LoVo (cell line): ENCODE measurements around the gene TTLL5.

Experiments
- DNase-seq: peaks from one replicate; pipeline ENCODE4 v3.0.0-alpha.2; 2016; ENCODE audit warnings: low spot score

The TTLL5 gene

DNA sequence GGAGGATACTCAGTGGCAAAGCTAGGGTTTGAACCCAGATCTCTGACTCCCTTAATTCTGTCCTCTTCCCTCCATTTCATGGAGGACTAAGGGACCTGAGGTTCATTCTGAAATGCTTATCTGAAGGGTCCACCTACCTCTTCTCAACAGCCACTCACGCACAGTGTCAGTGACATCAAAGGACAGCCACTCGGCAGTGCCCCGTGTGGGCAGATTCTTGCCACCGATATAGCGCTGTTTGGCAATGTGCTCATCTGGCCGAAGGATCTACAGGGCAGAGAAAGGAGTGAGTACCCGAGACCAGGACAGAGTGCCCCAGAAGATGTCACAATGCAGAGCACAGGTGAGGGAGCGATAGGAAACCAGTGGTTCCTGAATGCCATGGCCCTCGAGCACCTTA, 309.9 kb downstream of the TTLL5 start:
- DNase-seq, result no peak

DNA sequence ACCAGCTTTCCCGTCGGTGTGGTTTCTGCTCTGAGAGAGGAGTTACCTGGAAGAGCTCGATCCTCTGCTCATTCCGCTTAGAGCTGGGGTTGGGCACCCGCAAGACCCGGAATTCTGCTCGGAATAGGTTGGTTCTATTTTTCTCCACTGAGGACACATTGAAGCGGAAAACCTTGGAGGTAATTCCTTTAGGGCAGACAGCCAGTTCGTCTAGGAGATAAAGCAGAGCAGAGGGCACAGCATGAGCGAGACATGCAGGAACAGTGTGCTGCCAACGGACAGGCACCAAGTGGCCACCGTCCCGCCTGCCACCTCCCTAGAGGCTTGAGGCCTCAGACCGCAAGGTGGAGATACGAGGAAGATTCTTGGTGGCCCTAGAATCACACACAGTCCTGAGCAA, 310.5 kb downstream of the TTLL5 start:
- DNase-seq, result no peak

DNA sequence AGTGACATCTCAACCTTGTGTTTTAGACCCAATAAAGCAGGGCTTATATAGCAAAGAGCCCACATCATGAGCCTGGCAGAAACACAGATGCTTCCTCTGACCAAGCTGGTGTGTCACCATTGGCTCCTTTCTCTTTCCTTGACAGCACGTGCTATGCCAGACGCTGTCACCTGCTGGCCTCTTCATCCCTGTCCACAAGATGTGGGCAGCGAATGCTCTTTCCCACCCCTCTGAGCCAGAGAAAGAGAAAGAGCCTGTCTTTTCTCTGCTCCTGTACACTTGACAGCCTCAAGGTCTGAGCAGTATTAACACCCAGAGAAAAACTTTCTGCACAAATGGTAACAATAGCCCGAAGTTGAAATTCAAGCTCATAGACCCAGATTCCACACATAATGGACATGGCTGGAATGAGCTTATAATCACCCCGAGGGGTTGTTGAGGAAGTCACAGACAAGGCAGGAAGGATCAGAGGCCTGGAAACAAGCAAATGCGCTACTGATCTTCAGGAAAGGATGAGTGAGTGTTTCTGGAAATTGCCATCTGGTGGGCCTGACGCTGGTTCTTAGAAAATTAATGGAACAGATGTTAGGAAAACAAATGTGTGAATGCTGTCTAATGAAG, 311.9 kb downstream of the TTLL5 start:
- DNase-seq, result no peak

DNA sequence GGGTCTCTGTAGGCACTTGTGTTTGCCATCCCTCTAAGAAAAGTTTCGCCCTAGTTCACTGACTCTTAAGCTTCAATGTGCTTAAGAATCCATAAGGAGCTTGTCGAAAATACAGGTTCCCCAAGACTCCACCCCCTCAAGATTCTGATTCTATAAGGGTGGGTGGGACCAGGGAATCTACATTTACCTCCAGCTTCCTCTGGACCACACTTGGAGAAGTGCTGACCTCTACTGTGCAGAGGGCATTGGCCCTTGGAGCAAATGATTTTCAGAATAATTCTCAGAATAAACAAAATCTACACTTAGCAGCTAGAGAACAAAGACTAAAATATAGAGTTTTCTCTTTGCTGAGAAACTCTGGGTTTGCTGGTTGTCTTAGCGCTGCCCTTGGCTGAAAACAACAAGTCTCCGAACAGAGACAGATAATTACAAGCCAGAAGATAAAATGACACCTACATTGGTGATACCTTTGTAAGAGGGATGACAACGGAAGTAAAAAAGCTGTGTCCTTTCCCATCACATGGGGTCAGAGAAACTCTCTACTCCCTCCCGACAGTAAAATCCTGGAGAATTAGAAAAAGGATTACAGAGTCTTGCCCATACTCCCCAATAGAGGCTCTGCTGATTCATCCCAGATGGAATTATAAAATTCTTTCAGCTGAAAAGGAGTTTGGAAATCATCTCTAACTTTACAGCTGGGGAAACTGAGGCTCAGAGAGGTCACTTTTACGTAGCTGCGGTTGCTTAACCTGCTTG, 316.0 kb downstream of the TTLL5 start:
- no peak for DNase-seq

DNA sequence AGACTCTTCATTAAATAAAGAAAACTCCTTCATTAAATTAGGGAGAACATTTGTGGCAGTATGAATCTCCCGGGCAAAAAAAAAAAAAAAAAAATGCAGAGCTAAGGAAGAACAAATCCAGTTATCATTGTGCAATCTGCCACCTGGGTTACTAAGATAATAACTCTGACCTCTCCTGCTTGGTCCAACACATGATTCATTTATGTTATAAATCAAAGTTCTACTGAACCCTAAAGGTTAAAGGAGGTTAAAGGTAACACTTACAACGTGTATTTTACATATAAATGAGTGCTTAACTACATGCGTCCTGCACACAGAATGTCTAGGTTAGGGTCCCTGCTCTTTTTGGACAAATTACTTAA, 316.5 kb downstream of the TTLL5 start:
- no peak for DNase-seq

DNA sequence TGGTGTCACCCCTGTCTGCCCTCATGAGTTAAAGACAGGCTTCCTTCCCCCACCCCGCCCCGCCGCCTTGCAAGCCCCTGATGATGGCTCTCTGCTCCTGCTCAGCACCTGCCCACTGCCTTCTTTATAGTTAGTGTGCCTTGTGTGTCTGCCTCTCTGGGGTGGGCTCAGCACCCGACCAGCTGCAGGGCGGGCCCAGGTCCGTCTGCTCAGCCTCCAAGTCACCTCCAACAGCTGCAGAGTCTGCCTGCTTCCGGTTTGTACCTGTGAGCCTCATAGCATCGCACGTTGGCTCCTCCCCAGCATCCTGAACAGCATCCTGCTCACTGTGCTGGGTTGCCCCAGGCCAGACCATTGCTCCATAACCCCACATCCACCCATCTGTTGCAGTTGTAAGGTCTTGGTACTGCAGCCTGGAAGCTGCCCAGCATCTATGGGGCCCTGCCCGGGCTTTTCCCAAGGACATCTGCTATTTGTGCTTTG, 317.2 kb downstream of the TTLL5 start:
- no peak for DNase-seq

DNA sequence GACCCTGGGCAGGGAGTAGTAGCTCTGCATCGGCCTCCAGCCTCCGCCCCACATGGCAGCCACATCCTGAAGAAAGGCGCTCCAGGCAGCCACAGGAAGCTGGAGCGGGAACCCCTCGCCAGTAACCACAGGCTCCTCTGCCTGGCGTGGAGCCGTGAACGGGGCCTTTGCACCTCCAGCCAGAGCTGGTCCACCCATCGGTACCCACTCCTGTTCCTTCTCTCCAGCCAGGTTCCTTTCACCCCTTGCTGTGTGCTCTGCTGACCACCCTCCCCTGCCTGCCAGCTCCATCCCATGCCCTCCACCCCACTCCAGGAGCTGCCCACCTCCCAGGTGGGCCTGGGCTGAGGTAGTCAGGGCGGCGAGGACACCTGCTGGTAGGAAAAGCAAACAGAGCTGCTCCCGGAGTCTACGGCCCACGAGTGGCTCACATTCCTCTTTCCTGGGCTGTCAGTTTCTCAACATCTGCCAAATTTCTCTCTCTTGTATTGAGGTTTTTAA, 318.1 kb downstream of the TTLL5 start:
- no peak for DNase-seq

DNA sequence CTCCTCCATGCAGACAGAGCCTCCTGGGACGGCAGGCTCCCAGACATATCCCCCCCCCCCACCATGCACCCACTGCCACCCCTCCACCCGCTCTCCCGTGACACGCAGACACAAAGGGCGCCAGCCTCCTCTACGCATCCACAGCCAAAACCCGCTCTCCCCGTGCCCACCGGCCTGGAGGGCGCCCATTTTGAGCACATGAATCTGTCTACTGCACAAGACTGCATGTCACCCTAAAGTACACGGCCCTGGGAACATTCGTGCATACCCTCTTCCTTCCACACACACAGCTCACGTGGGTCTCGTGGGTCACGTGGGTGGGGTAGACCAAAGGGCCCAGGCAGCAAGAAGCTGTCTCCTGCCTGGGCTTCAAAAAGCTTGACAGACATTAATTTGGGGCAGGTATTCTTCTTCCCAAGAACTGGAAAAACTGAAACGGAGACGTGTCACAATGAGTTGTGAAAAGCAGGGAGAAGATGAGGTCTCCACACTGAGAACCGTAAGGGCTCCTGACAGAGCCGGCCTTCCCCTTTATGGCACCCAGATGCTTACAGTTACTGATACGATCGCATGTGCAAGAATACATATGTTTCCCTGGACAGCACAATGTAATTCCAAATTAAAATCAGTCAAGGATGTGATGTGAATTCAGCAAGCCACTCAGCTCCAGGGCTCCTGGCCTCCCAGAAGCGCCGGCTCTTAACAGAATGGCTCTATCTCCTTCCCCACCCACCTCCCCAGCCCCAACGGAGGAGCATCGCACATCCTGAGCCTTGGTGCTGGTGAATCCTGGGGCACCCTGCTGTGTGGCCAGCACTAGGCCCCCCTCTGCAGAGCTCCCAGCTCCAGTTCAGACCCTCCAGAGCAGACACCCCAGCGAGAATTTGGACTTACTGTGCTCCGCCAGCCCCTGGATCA, 318.9 kb downstream of the TTLL5 start:
- DNase-seq, result no peak

DNA sequence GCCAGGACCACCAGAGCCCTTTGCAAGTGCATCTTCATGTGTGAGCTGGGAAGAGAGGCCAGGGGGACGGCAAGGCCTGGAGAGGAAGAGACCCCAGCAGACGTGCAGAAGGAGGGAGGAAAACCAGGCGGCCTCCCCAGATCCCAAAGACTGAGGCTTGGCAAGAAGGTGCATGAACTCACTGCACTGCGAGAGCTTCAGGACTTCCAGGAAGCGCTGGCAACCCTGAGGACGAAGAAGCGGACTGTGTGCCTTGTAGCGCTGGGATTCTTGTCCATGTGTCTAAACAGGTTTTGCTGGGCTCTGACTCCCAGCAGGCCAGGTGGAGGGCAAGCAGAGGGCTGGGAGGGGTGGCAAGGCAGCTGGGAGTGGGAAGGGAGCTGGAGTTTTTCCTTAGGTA, 319.8 kb downstream of the TTLL5 start:
- DNase-seq, result no peak

DNA sequence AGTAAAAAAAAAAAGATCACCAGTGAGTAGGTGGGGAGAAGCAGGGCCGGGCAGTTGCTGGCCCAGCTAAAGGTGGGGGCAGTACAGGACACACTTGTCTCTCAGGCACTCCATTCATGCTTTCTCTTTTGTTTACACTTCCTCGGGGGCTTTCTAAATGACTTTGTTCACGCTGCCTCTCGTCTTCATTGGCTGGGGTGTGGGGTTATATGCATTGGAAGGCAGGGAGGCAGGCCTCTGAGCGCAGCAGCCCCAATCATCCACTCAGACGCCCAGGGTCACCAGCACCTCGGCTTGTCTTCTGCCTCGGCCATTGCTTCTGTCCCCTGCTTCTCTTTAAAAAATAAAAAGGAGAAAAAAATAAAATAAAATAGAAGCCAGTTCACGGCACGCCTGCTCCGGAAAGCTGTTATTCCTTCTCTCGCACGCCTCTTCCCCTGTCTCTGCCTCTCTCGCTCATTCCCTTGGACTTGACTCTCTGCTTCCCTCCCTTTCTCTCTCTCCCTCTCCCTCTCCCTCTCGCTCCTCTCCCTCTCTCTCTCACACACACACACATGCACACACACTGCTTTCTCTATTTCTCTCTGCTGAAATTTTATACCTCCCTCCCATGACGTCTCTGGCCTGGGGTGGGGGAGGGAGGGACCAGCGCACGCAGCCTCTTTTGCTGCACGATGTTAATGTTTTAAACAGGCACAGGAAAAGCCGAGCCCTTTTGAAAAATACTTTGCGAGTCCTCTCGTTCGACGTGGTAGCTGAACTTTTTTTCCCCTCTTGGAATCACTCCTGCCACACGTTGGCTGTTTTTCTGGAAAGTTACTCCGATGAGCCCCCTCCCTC, 320.6 kb downstream of the TTLL5 start, which contains the start of gene TGFB3:
TSS of gene TGFB3 (minus strand) at position 570 of the 840 bp plus-strand sequence. CDS start 1,102 bp downstream, outside the sequence.
- peak; percentile 41 for DNase-seq

DNA sequence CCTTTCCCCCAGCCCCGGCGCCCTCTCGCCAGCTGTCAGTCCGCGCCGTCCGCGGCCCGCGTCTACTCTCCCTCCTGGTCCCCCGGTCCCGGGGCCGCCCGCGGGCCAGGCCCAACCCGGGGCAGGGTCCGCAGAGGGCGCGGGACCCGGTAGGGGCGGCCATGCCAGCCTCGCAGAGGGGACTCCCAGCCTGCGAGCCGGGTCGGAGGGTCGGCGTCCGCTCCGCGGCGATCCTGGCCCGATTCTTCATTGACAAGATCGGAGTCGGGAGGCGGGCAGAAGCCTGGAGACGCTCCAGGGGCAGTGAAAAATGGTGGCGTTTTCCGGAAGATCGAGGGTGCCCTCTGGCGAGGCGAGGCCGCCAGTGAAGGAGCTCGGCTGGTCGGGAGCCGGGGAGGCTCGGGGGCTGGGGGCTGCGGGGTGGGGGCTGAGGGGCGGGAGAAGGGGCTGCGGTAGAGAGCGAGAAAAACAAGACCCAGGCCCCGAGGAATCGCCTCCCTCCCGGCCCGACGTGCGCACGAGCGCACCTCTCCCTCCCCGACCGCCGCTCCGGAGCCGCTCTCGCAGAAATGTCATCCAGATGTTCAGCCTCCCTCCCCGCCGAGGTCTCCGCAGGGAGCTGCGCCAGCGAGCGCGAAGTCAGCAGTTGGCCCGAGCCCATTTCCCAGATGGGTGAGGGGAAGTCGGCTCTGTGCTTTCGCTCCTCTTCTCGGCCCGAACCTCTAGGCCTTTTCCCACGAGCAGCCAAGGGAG, 321.4 kb downstream of the TTLL5 start:
- peak; percentile 80 for DNase-seq

DNA sequence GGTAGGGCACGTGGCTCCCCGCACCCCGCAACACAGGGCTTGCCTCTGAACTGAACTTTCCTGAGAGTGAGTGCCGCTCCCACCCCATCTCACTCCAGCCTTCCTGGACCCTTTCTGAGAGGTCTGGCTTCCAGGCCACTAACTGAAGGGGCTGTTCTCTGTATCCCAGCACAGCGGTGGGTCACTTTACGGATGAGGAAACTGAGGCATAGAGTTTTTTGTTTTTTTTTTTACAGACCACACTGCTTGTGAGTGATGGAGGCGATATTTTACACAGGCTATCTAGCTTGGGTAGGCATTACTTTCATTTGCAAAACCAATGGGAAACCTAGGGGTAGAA, 321.9 kb downstream of the TTLL5 start:
- DNase-seq, result no peak

DNA sequence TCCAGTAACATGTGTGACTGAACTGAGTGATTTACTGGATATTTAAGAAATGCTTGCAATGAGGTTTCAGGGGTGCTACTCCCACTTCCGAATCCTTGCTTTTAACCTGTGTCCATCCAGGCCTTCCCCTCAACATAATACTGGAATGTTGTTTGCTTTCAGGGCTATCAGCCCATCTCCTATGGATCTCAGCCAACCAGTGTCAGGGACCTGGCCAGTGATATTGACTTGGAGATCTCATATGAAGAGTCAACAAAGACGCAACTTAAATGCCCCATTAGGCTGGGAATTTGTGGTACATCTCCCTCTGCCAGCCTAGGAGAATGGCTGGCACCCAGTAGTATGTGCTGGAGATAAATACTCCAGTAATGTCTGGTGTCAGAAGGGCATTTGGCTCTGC, 323.6 kb downstream of the TTLL5 start:
- no peak for DNase-seq

DNA sequence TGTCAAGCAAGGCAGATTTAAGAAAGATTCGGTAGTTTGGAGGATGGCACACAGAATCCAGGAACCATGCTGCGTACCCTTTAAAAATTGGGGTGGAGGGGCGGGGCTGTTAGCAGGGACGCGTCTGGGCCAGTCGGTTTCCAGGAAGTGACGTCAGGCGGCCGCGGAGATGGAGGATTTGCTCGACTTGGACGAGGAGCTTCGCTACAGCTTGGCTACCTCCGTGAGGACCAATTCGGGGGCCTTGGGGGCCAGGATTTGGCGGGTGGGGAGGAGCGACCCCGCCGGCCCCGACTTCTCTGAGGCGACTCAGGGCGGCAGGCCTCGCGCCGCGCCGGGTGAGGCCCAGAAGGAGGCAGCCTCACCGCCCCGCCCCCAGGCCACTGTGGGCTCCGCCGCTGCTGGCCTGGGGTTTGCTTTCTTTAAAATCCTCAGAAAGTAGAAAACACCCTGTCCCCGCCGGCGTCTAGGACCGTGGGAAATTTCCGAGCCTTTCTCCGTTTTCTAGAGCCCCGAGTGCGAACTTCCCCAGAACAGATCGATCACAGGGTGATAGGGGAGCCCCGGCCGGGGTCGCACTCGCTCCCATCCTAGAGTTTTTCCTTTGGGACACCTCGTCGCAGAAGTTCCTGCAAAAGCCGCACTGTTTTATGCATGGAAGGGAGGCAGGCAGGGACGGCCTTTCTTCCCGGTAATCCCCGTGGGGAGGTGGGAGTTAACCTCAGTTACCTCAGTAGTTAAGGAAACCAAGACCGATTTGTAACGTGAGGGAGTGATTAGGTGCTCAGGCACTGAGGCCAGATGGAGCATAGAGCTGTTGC, 324.8 kb downstream of the TTLL5 start, which contains the start of gene IFT43:
TSS of gene IFT43 (plus strand) at position 146 of the 821 bp plus-strand sequence. CDS start at position 170, 24 bp downstream.
- peak; percentile 76 for DNase-seq

DNA sequence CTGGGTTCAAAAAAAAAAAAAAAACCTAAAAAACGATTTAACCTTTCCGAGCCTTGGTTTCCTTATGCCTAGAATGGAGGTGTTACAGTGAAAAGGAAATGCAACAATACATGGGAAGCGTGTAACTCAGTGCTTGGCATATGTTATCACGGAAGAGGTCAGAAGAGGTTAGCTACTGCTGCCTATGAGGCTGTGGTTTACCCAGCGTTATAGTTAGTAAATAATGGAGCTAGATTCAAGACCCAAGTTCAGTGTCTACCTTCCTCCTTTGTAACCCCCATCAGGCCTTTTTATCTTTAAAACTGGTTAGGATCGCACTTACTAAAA, 325.4 kb downstream of the TTLL5 start:
- no peak for DNase-seq

DNA sequence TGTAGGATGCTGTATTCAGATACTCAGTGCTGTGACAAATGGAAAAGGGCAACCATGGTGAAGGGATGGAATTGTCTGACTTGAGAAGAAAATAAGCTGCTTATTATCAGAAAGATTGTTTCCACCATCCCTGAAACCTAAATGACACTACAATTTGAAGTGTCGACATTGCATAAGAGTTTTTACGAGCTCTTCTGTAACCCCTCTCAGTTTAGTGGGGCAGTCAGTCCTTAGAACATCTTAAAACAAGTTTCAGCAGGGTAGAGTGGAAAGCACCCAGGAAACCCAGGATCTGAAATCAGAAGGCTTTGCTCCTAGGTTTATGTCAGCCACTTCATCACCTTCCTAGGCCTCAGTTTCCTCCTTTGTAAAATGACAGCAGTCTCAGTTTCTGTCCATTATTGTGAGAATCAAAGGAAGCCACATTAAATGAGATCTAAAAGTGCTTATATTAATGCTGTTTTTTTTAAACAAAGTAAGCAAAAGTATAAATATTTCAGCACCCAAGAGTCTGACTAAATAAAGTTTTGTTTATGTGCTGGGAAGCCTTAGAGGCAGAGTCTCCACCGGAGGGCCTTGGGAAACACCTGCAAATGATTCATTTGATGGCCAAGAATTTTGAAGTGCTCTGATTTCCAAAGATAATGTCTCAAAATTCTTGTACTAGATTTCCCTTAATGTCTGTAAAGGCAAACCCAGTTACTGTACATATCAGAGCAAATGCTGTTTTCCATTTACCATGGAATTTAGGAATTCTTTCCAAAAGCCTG, 326.3 kb downstream of the TTLL5 start:
- DNase-seq, result no peak

DNA sequence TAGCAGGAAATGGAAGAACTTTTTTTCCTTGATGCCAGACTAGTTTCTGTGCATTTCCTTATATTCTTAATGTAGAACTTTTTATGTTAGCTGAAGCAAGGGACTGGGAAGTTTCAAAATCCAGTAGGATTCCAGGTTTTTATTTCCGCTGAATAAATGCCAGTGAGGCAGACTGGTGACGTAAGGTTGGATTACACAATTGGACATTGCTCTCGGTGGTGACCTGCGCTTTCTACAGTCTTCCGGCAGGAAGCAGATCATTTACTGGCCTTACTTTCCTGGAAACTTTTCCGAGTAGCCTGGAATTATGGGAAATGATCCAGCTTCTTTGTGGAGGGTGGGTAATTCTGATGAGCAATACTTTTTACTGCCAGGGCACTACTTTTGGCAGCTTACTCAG, 328.1 kb downstream of the TTLL5 start:
- no peak for DNase-seq

DNA sequence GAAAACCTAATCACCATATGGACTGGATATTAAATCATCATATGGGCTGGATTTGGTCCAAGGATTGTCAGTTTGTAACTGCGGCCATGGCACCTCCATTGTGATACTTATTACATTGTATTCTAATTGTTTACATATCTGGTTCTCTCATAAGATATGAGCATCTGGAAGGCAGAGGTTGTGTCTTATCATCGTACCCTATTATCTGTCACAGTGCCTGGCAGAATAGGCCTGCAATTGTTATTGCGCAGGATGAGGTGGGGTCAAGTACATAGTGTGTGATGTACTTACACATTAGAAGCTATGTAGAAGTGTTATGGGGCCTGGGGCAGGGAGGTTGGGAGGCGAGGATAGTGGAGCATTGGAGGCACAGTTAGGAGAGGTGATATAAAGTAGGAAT, 329.3 kb downstream of the TTLL5 start:
- no peak for DNase-seq

DNA sequence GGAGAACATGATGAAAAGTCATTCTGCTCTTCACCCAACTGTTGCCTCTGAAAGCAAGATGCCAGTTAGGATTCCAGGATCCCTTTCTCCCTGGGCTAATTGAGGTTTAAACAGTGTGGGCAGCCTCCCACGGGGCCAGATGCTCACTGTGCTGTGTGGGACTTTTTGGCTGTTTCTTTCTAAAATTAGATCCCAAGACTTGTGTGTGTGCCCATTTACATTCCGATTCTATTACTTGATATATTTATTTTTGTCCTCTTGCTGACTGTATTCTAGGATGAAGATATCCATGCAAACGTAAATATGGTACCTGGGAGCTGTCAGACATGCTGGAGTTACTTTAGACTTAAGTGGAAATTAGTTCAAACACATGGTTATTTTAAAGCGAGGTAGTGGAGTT, 330.7 kb downstream of the TTLL5 start:
- no peak for DNase-seq
